Measurements from ENCODE around the gene DKC1. TPM values are rescaled to one million over a fixed set of nuclear protein-coding genes. Genes with fewer than 3 reads are reported as not detected.
"Not testable (repeated sequence)": the region's sequence is repeated elsewhere in the genome, so short reads cannot be mapped to it uniquely, and the experiment has no call there.

DKC1 gene
- total RNA-seq, 1 donor from 2014 or later, result 46.8 TPM

GRCh38 chrX:154818916-154819770, 56.5 kb downstream of the DKC1 start:
- Mint-ChIP-seq H3K4me3 (ENCODE audit: unreplicated experiment) (no peak overlapping the region), H3K4me1 (ENCODE audit: low read depth, unreplicated experiment) (no peaks in the 10 kb centered on the region), H3K27ac (ENCODE audit: unreplicated experiment) (no peak overlapping the region), H3K9me3 (ENCODE audit: unreplicated experiment) (no peaks in the 10 kb centered on the region), H3K36me3 (ENCODE audit: unreplicated experiment) (no peaks in the 10 kb centered on the region), H3K27me3 (ENCODE audit: unreplicated experiment) (no peaks in the 10 kb centered on the region)
- no peak for DNase-seq
- TF ChIP-seq, protein P1, sequence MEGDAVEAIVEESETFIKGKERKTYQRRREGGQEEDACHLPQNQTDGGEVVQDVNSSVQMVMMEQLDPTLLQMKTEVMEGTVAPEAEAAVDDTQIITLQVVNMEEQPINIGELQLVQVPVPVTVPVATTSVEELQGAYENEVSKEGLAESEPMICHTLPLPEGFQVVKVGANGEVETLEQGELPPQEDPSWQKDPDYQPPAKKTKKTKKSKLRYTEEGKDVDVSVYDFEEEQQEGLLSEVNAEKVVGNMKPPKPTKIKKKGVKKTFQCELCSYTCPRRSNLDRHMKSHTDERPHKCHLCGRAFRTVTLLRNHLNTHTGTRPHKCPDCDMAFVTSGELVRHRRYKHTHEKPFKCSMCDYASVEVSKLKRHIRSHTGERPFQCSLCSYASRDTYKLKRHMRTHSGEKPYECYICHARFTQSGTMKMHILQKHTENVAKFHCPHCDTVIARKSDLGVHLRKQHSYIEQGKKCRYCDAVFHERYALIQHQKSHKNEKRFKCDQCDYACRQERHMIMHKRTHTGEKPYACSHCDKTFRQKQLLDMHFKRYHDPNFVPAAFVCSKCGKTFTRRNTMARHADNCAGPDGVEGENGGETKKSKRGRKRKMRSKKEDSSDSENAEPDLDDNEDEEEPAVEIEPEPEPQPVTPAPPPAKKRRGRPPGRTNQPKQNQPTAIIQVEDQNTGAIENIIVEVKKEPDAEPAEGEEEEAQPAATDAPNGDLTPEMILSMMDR (IDR thresholded peaks at IDR 0.05; ENCODE audit: partially characterized antibody, unreplicated experiment), result no peak

- no peaks in the 10 kb centered on the region for H3K36me3 Mint-ChIP-seq (ENCODE audit: unreplicated experiment)
- no peaks in the 10 kb centered on the region for H3K4me1 Mint-ChIP-seq (ENCODE audit: low read depth, unreplicated experiment)
- no peak overlapping the region for H3K4me3 Mint-ChIP-seq (ENCODE audit: unreplicated experiment)
- no peak for DNase-seq
- TF ChIP-seq, protein P1 (IDR thresholded peaks at IDR 0.05; ENCODE audit: partially characterized antibody, unreplicated experiment), result no peak
- H3K27me3 Mint-ChIP-seq (ENCODE audit: unreplicated experiment), result no peaks in the 10 kb centered on the region
- no peaks in the 10 kb centered on the region for H3K9me3 Mint-ChIP-seq (ENCODE audit: unreplicated experiment)
- H3K27ac Mint-ChIP-seq (ENCODE audit: unreplicated experiment), result peak overlapping the region; percentile 38
Observed at GRCh38 chrX:154819771-154820341, 57.2 kb downstream of the DKC1 start.

- H3K27me3 Mint-ChIP-seq (ENCODE audit: unreplicated experiment), result no peaks in the 10 kb centered on the region
- no peak overlapping the region for H3K4me3 Mint-ChIP-seq (ENCODE audit: unreplicated experiment)
- TF ChIP-seq, protein P1 (IDR thresholded peaks at IDR 0.05; ENCODE audit: partially characterized antibody, unreplicated experiment), result no peak
- no peaks in the 10 kb centered on the region for H3K9me3 Mint-ChIP-seq (ENCODE audit: unreplicated experiment)
- DNase-seq, result no peak
- H3K27ac Mint-ChIP-seq (ENCODE audit: unreplicated experiment), result no peak overlapping the region
- no peaks in the 10 kb centered on the region for H3K36me3 Mint-ChIP-seq (ENCODE audit: unreplicated experiment)
- no peaks in the 10 kb centered on the region for H3K4me1 Mint-ChIP-seq (ENCODE audit: low read depth, unreplicated experiment)
Observed at GRCh38 chrX:154821523-154821922, 58.9 kb downstream of the DKC1 start.

GRCh38 chrX:154822029-154822428, 59.4 kb downstream of the DKC1 start:
- Mint-ChIP-seq H3K4me3 (ENCODE audit: unreplicated experiment) (no peak overlapping the region), H3K27ac (ENCODE audit: unreplicated experiment) (no peak overlapping the region), H3K27me3 (ENCODE audit: unreplicated experiment) (no peaks in the 10 kb centered on the region), H3K9me3 (ENCODE audit: unreplicated experiment) (no peaks in the 10 kb centered on the region), H3K36me3 (ENCODE audit: unreplicated experiment) (no peaks in the 10 kb centered on the region), H3K4me1 (ENCODE audit: low read depth, unreplicated experiment) (no peaks in the 10 kb centered on the region)
- DNase-seq, result no peak
- TF ChIP-seq, protein P1 (IDR thresholded peaks at IDR 0.05; ENCODE audit: partially characterized antibody, unreplicated experiment), result no peak

DNA sequence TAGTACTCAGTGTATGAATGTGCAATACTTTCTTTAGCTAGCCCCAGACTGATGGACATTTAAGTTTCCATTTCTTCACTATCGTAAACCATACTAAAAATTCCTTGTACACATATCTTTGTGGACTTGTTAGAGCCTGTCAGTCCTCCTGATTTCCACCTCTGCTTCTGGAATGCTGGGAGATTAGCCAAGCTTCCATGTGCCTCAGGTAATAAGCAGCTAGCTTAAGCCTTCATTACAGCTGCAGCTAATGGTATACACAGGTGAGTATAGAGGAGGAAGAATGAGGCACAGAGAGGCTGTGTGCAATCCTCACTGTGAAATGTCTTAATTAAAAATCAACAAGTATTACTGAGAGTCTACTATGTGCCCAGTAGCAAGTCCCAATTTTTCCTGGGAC, 62.0 kb downstream of the DKC1 start:
- Mint-ChIP-seq H3K27me3 (ENCODE audit: unreplicated experiment) (no peaks in the 10 kb centered on the region), H3K36me3 (ENCODE audit: unreplicated experiment) (no peaks in the 10 kb centered on the region), H3K4me3 (ENCODE audit: unreplicated experiment) (no peak overlapping the region), H3K4me1 (ENCODE audit: low read depth, unreplicated experiment) (no peaks in the 10 kb centered on the region), H3K9me3 (ENCODE audit: unreplicated experiment) (no peaks in the 10 kb centered on the region), H3K27ac (ENCODE audit: unreplicated experiment) (no peak overlapping the region)
- TF ChIP-seq, protein P1 (IDR thresholded peaks at IDR 0.05; ENCODE audit: partially characterized antibody, unreplicated experiment), result no peak
- no peak for DNase-seq

DNA sequence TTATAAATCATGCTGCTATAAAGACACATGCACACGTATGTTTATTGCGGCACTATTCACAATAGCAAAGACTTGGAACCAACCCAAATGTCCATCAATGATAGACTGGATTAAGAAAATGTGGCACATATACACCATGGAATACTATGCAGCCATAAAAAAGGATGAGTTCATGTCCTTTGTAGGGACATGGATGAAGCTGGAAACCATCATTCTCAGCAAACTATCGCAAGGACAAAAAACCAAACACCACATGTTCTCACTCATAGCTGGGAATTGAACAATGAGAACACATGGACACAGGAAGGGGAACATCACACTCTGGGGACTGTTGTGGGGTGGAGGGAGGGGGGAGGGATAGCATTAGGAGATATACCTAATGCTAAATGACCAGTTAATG, 62.9 kb downstream of the DKC1 start:
- H3K27ac Mint-ChIP-seq (ENCODE audit: unreplicated experiment); H3K36me3 Mint-ChIP-seq (ENCODE audit: unreplicated experiment); DNase-seq; H3K9me3 Mint-ChIP-seq (ENCODE audit: unreplicated experiment); H3K27me3 Mint-ChIP-seq (ENCODE audit: unreplicated experiment); H3K4me1 Mint-ChIP-seq (ENCODE audit: low read depth, unreplicated experiment); H3K4me3 Mint-ChIP-seq (ENCODE audit: unreplicated experiment): not testable (repeated sequence)
